ENCODE results near the gene KIAA1614. TPM values are rescaled to one million over a fixed set of nuclear protein-coding genes. Genes with fewer than 3 reads are reported as not detected.

The KIAA1614 gene
- total RNA-seq, 2 donors from 2014 or later, result 9.1 to 11.0 TPM

DNA sequence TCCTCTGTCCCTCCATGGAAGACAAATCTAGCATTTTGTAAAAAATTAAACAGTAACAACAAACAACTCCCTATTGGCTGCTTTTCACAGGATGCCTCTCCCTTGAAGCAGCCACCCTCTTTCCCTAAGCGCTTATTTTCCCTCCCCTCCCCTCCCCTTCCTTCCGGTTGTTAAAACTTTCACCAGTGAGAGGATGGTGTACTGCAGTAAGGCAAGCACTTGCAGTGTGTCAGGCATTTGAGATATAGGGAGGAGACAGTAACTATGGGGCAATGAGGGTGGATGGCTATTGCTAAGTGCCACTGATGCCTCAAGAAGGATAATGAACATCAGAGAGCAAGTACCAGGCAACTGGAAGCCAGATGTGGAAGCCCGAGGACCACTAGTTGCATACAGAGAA is 19.1 kb upstream of the KIAA1614 start:
- TF ChIP-seq, protein P1, sequence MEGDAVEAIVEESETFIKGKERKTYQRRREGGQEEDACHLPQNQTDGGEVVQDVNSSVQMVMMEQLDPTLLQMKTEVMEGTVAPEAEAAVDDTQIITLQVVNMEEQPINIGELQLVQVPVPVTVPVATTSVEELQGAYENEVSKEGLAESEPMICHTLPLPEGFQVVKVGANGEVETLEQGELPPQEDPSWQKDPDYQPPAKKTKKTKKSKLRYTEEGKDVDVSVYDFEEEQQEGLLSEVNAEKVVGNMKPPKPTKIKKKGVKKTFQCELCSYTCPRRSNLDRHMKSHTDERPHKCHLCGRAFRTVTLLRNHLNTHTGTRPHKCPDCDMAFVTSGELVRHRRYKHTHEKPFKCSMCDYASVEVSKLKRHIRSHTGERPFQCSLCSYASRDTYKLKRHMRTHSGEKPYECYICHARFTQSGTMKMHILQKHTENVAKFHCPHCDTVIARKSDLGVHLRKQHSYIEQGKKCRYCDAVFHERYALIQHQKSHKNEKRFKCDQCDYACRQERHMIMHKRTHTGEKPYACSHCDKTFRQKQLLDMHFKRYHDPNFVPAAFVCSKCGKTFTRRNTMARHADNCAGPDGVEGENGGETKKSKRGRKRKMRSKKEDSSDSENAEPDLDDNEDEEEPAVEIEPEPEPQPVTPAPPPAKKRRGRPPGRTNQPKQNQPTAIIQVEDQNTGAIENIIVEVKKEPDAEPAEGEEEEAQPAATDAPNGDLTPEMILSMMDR (IDR thresholded peaks at IDR 0.05), result no peak
- H3K4me1 ChIP-seq, result no peaks in the 10 kb centered on the region
- peak; percentile 42 for DNase-seq (ENCODE audit: low spot score)
- H3K36me3 ChIP-seq, result no peaks in the 10 kb centered on the region
- no peaks in the 10 kb centered on the region for H3K9me3 ChIP-seq
- H3K27ac ChIP-seq, result no peak overlapping the region
- H3K4me3 ChIP-seq, result no peak overlapping the region
- H3K27me3 ChIP-seq, result no peaks in the 10 kb centered on the region

DNA sequence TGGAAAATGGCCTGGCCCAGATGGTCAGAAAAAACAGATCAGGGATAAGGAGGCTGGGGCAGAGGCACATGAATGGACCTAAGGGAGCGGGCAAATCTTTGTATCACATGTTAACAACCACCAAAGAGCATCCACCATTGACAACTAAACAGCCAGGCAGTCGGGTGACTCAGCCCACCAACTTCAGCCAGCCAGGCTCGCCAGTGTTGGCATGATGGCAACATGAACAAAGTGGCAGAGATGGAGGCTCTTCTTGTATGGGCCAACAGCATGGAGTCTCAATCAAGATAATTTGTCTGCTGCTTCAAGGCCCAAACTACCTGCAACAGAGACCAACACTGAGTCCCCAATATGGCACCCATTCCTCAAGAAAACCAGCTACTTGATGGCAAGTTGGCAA is 16.5 kb upstream of the KIAA1614 start:
- Histone ChIP-seq H3K9me3 (no peaks in the 10 kb centered on the region), H3K36me3 (no peaks in the 10 kb centered on the region), H3K27me3 (no peaks in the 10 kb centered on the region), H3K27ac (no peak overlapping the region), H3K4me1 (no peaks in the 10 kb centered on the region), H3K4me3 (no peak overlapping the region)
- DNase-seq (ENCODE audit: low spot score), result peak; percentile 55
- TF ChIP-seq, protein P1 (IDR thresholded peaks at IDR 0.05), result no peak

DNA sequence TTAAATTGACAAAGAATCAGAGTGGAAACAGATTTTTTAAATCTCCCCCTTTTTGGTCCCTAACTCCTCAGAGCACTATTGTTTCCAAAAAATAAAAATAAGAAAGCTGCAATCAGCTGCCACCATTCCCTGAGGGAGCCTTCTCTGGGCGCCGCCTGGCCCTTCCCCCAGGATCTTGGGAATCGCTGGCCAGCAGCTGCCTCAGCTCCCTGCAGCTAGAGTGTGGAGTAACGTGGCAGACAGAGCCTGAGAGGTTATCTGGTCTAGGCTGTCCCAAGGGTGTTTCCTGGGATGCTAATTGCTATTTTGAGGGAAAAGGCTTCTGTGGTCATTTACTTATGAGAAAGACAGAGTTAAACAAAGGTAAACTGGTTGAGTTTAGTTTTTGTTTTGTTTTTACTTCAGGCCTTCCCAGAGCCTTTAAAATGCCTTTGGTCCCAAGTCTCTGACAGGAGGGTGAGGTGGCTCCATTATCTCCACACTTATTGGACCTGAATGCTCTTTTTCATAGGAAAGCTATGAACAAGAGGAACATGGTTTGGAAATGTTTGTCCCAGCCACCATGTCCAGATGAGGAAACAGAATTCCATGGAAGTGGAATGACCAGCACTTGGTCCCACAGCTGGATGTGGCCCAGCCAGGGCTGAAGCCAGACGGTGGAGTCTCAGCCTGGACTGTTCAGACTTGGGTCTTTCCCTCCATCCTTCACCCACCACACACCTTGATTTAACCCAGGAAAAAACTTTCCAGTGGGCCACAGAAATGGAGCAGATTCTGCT is 14.1 kb upstream of the KIAA1614 start:
- H3K27me3 ChIP-seq, result no peaks in the 10 kb centered on the region
- H3K27ac ChIP-seq, result no peak overlapping the region
- no peaks in the 10 kb centered on the region for H3K9me3 ChIP-seq
- peak; percentile 61 for DNase-seq (ENCODE audit: low spot score)
- no peaks in the 10 kb centered on the region for H3K36me3 ChIP-seq
- H3K4me3 ChIP-seq, result no peak overlapping the region
- H3K4me1 ChIP-seq, result no peaks in the 10 kb centered on the region
- TF ChIP-seq, protein P1 (IDR thresholded peaks at IDR 0.05), result no peak

DNA sequence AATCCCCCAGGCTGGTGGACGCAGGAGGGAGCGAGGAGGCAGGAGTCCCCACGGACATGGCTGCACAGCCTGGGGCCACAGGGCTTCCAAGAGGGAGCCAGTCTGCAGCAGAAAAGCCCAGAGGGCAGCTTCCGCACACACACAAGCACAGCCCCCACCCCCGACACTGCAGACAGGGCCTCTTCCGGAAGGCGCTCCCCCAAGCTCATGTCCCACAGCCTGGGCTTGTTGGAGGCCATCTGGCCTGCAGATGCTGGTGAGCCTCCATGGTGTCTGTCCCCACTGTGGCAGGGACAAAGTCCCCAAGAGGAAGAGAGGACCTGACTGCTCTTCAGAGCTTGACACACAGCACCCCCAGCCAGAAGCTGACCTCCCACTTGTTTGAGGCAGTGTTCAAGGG is 13.4 kb upstream of the KIAA1614 start:
- Histone ChIP-seq H3K4me3 (no peak overlapping the region), H3K9me3 (no peaks in the 10 kb centered on the region), H3K36me3 (no peaks in the 10 kb centered on the region), H3K27ac (no peak overlapping the region), H3K4me1 (no peaks in the 10 kb centered on the region), H3K27me3 (no peaks in the 10 kb centered on the region)
- TF ChIP-seq, protein P1 (IDR thresholded peaks at IDR 0.05), result no peak
- peak; percentile 47 for DNase-seq (ENCODE audit: low spot score)

DNA sequence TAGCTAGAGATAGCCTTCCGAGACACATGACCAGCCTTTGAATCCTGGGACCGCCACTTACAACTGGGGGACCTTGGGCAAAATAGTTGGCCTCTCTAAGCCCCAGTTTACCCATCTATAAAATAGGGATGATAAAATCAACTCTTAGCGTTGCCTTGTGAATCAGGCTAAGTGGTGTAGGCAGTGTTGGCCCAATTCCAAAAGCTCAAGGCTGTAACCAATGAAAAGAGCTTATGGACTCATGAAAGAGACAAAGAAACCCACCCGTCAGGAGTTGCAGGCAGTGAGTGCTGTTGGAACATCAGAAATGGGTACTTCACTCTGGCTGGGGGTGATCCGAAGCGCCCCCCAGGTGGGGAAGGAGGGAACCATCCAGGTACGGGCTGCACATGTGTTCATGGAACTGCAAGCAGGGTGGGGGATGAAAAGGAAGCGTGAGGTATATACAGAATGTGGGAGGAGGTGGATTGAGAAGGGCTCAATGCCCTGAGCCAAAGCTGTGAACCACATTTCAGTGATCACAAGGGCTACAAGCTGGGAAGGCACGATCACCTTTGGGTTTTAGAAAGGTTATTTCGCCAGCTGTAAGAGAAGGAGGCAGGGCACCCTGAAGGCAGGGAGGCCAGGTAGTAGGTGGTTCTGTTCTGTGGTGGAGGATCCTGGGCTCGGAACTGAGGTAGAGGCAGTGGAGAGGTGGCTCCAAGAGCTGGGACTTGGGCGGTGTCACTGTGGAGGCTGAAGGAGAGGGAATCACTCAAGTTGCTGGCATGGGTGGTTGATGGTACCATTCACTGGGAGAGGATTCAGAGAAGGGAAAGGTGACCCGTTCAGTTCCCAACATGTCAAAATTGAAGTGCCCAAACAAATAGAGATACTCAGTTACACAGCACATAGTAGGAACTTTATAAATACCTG is 11.4 kb upstream of the KIAA1614 start:
- peak; percentile 32 for DNase-seq (ENCODE audit: low spot score)
- TF ChIP-seq, protein P1 (IDR thresholded peaks at IDR 0.05), result no peak
- no peak overlapping the region for H3K4me3 ChIP-seq
- H3K27me3 ChIP-seq, result no peaks in the 10 kb centered on the region
- no peaks in the 10 kb centered on the region for H3K36me3 ChIP-seq
- H3K4me1 ChIP-seq, result no peaks in the 10 kb centered on the region
- no peak overlapping the region for H3K27ac ChIP-seq
- no peaks in the 10 kb centered on the region for H3K9me3 ChIP-seq

Measured in right atrium auricular region (tissue), 2 donors.